Hematopoietic multipotent progenitor cell (in vitro differentiated cells): ENCODE data around the gene GEMIN8. TPM values are rescaled to one million over a fixed set of nuclear protein-coding genes. Genes with fewer than 3 reads are reported as not detected.

ENCODE experiments used
- total RNA-seq: library from RNA; depleted of rRNA; stranded (reverse); fragments of >200 nt; gene quantifications from one replicate; pipeline ENCODE4 v1.2.3, GENCODE V29; 2012

Gene GEMIN8
- total RNA-seq, 1 donor = 22.4 TPM

Other genes with a start within 250 kb of the GEMIN8 start
- 0.81 TPM for gene GPM6B, start 212.8 kb downstream of the GEMIN8 start, total RNA-seq